Upper lobe of left lung (tissue), 4 donors: ENCODE measurements around the gene PRKACB.

Experiments
- CTCF ChIP-seq, 6 experiments: fragments of 450-650 bp in 4 of 6; fragments of 200-600 bp in 2 of 6; sonication (generic) in 2 of 6; IDR thresholded peaks; one replicate each; pipeline ENCODE4 v1.5.1; 2016 to 2019; ENCODE audit warnings: antibody characterized with exemption in 6 of 6
- EP300 ChIP-seq, 4 donors: sonication (generic); formaldehyde crosslinking; IDR thresholded peaks; one replicate each; pipeline ENCODE4 v1.5.1; 2017; ENCODE audit warnings: antibody characterized with exemption in 4 of 4, control low read depth in 2 of 4
- POLR2AphosphoS5 ChIP-seq, 2 donors: sonication (generic); formaldehyde crosslinking; IDR thresholded peaks; one replicate each; pipeline ENCODE4 v1.5.1; 2017; ENCODE audit warnings: antibody characterized with exemption in 2 of 2

GRCh38 chr1:84253891-84254290 lies 109.8 kb downstream of the PRKACB start:
- no peak for TF ChIP-seq CTCF (IDR thresholded peaks at IDR 0.05)
- TF ChIP-seq EP300 (IDR thresholded peaks at IDR 0.05), result no peak
- TF ChIP-seq POLR2AphosphoS5 (IDR thresholded peaks at IDR 0.05), result no peak
